Lower leg skin (tissue), 3 donors: Measurements from ENCODE around the gene KCNQ4.

Experiments
- POLR2A ChIP-seq, 2 donors: fragments of 450-650 bp; IDR thresholded peaks; one replicate each; pipeline ENCODE4 v1.6.1; 2016 to 2017; ENCODE audit warnings: antibody characterized with exemption in 2 of 2, mild to moderate bottlenecking in 1 of 2, moderate library complexity in 1 of 2
- TF ChIP-seq, protein P1 (sequence below), 3 donors: fragments of 450-650 bp; IDR thresholded peaks; one replicate each; pipeline ENCODE4 v1.5.1; 2016; ENCODE audit warnings: antibody characterized with exemption in 3 of 3, mild to moderate bottlenecking in 3 of 3, moderate library complexity in 2 of 3

DNA sequence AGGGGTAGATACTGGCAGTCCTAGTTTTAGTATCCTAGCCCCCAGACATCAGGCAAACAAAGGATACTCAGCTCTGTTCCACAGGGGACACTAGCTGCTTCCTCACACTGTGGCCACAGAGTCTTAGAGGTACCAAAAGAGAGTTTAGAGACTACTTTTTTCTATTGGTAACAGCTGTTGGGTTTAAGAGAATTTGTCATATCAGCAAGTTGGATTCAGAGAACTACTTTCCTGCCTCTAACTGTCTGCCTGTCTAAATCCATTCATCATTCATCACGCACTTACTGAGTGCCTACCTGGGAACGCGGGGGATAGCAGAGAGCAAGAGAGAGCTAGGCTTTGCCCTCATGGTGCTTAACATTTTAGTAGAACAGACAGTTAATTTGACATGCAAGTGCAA lies 27.1 kb upstream of the KCNQ4 start:
- TF ChIP-seq, protein P1, sequence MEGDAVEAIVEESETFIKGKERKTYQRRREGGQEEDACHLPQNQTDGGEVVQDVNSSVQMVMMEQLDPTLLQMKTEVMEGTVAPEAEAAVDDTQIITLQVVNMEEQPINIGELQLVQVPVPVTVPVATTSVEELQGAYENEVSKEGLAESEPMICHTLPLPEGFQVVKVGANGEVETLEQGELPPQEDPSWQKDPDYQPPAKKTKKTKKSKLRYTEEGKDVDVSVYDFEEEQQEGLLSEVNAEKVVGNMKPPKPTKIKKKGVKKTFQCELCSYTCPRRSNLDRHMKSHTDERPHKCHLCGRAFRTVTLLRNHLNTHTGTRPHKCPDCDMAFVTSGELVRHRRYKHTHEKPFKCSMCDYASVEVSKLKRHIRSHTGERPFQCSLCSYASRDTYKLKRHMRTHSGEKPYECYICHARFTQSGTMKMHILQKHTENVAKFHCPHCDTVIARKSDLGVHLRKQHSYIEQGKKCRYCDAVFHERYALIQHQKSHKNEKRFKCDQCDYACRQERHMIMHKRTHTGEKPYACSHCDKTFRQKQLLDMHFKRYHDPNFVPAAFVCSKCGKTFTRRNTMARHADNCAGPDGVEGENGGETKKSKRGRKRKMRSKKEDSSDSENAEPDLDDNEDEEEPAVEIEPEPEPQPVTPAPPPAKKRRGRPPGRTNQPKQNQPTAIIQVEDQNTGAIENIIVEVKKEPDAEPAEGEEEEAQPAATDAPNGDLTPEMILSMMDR (IDR thresholded peaks at IDR 0.05), result no peak
- no peak for TF ChIP-seq POLR2A (IDR thresholded peaks at IDR 0.05)
